GM12891 (cell line): Measurements from ENCODE around the gene PARVB.

ENCODE experiments used
- POLR2A ChIP-seq: IDR thresholded peaks from 2 replicates; pipeline ENCODE4 v1.6.1; 2011; ENCODE audit warnings: low read depth, low read length, control low read depth
- POLR2AphosphoS5 ChIP-seq: IDR thresholded peaks from 2 replicates; pipeline ENCODE4 v1.6.1; 2011; ENCODE audit warnings: low read depth, low read length, control low read depth
- SPI1 ChIP-seq: IDR thresholded peaks from 2 replicates; pipeline ENCODE4 v1.6.1; 2011; ENCODE audit warnings: low read depth, low read length, control low read depth

DNA sequence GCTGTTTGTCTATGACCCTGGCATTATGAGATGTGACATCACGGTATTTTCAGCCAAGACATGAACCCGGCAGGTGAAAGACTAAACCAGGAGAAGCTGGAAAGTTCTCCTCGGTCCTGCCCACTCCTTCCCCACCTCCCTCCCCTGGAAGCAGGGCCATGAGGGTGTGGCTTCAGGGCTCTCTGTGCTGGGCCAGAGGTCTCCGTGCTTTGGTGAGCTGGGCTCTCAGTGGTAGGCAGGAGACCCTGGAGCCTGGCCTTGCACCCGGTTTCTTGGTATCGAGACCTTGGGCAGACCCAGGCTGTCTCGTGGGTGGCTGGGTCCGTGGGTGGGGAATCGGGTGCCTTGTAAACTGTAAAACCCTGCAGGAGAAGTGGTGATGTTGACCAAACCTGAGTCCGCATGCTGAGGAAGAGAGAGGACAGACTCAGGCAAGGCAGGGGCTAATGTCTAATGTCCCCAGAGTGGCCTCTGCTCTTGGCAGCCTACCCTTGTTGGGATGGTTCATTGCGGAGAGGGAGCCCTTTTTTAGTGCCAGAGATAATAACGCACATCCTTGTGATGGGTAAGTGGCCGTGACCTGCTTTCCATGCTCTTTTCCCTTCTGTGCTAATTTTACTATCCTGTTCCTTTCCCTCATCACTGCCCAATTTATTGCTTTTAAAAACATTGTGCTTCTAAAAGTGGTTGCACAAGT is 108.0 kb downstream of the PARVB start:
- no peak for TF ChIP-seq POLR2AphosphoS5
- no peak for TF ChIP-seq POLR2A
- TF ChIP-seq SPI1: no peak
